AG04450 (cell line): ENCODE measurements around the gene LAMC1. TPM values are rescaled to one million over a fixed set of nuclear protein-coding genes. Genes with fewer than 3 reads are reported as not detected.

Source experiments
- CTCF ChIA-PET: fragments of 300-600, 350-600 bp; formaldehyde crosslinking; extraction: SDS; loops from one replicate; lab custom pipeline; 2022; ENCODE audit warnings: antibody characterized with exemption, inconsistent platforms; lab: Charles Lee
- POLR2A ChIA-PET: fragments of 350-600 bp; formaldehyde crosslinking; extraction: SDS; loops from one replicate; lab custom pipeline; 2021; ENCODE audit warnings: antibody characterized with exemption, inconsistent platforms; lab: Yijun Ruan, JAX
- DNase-seq: peaks from one replicate; pipeline ENCODE4 v3.0.0-alpha.2; 2011; ENCODE audit warnings: low read depth, low spot score
- H3K27ac ChIP-seq: one replicate; pipeline ENCODE4 v1.5.1; 2012; ENCODE audit warnings: low read depth, low read length, control low read depth
- H3K27me3 ChIP-seq: one replicate; pipeline ENCODE4 v1.6.0; 2012; ENCODE audit warnings: low read length; ENCODE audit not compliant: control insufficient read depth, insufficient read depth
- H3K4me3 ChIP-seq: 2 replicates; pipeline ENCODE4 v1.5.1; 2011; ENCODE audit warnings: mild to moderate bottlenecking, low read depth, low read length, control low read depth
- H3K9me3 ChIP-seq: 2 replicates; pipeline ENCODE4 v1.5.1; 2012; ENCODE audit warnings: low read length; ENCODE audit not compliant: control insufficient read depth, insufficient read depth
- CTCF ChIP-seq: IDR thresholded peaks from 2 replicates; pipeline ENCODE4 v1.5.1; 2011; ENCODE audit warnings: low read depth, low read length, control low read depth, inconsistent platforms
- polyA plus RNA-seq: library from polyadenylated mRNA; depleted of rRNA; stranded (reverse); fragments of >200 nt; gene quantifications from 2 replicates; pipeline ENCODE4 v1.2.3, GENCODE V29; 2011

LAMC1 gene
- polyA plus RNA-seq, 1 experiment: 348 TPM

DNA sequence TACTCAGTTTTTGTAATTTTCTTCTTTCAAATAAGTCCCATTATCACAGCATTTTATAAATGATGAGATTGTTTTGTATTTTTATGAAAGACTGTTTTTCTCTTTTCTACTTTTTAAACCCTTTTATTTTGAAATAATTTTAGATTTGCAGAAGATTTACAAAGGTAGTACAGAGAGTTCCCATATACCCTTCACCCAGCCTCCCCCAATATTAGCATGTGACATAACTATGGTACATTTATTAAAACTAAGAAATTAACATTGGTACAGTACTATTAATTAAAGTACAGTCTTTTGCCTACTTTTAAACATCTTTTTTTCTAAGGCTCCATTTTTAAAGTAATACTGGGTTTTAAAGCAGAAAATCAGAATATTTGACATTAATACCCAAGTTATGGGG is 127.2 kb downstream of the LAMC1 start:
- Histone ChIP-seq H3K27ac (no peak overlapping the region), H3K9me3 (no peaks in the 10 kb centered on the region), H3K4me3 (no peak overlapping the region), H3K27me3 (no peaks in the 10 kb centered on the region)
- CTCF ChIA-PET: interaction anchor here (0.7 kb wide), 1 partner anchor 867 kb away, joined by 3 read pairs; no protein-coding TSS in a partner anchor
- no peak for TF ChIP-seq CTCF
- DNase-seq: no peak
- POLR2A ChIA-PET: interaction anchor here (0.6 kb wide), 1 partner anchor 122 kb away, joined by 5 read pairs; no protein-coding TSS in a partner anchor

DNA sequence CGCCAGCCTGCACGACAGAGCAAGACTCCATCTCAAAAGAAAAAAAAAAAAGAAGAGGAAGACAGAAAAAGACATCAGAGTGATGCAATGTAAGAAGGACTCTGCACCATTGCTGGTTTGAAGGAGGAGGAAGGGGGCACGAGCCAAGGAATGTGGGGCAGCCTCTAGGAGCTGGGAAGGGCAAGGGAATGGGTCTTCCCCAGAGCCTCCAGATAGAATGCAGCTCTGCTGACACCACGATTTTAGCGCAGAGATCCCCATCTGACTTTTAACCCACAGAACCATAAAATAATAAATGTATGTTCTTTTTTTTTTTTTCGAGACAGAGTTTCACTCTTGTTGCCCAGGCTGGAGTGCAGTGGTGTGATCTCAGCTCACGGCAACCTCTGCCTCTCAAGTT is 129.0 kb downstream of the LAMC1 start:
- POLR2A ChIA-PET: interaction anchor here (0.7 kb wide), 1 partner anchor 108 kb away, joined by 5 read pairs; no protein-coding TSS in a partner anchor
- TF ChIP-seq CTCF: no peak
- CTCF ChIA-PET: interaction anchor here (1.1 to 1.3 kb wide), 2 partner anchors 83 to 190 kb away, joined by 3 to 6 read pairs; no protein-coding TSS in a partner anchor
- no peak for DNase-seq
- Histone ChIP-seq H3K4me3 (no peak overlapping the region), H3K27me3 (no peaks in the 10 kb centered on the region), H3K9me3 (no peaks in the 10 kb centered on the region), H3K27ac (no peak overlapping the region)

DNA sequence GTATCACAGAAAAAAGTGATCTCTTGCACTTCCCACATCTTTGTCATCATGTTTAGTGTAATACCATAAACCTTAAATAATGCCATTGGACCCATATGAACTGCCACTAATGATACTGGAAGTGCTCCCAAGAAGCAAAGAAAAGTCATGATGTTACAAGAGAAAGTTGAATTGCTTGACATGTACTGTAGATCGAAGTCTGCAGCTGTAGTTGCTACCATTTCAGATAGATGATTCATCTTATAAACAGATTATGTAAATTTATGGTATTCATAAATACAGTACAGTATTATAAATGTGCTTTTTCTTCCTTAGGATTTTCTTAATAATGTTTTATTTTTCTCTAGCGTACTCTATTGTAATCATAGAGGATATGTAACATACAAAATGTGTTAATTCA is 132.7 kb downstream of the LAMC1 start:
- Histone ChIP-seq H3K9me3 (peaks cover 3% of the 10 kb centered on the region; the same call in 1 of the 2 replicates), H3K4me3 (no peak overlapping the region), H3K27ac (no peak overlapping the region), H3K27me3 (no peaks in the 10 kb centered on the region)
- POLR2A ChIA-PET: no interaction called here
- no peak for TF ChIP-seq CTCF
- CTCF ChIA-PET: interaction anchor here (0.6 kb wide), 1 partner anchor 165 kb away, joined by 3 read pairs; no protein-coding TSS in a partner anchor
- no peak for DNase-seq

- Histone ChIP-seq H3K4me3 (no peak overlapping the region), H3K27ac (no peak overlapping the region), H3K9me3 (peaks cover 3% of the 10 kb centered on the region; the same call in 1 of the 2 replicates), H3K27me3 (no peaks in the 10 kb centered on the region)
- no peak for TF ChIP-seq CTCF
- ChIA-PET CTCF (interaction anchor here (0.6 kb wide), 1 partner anchor 448 kb away, joined by 3 read pairs; no protein-coding TSS in a partner anchor), POLR2A (no interaction called here)
- no peak for DNase-seq
Measured at GRCh38 chr1:183159960-183160359, 136.7 kb downstream of the LAMC1 start.

DNA sequence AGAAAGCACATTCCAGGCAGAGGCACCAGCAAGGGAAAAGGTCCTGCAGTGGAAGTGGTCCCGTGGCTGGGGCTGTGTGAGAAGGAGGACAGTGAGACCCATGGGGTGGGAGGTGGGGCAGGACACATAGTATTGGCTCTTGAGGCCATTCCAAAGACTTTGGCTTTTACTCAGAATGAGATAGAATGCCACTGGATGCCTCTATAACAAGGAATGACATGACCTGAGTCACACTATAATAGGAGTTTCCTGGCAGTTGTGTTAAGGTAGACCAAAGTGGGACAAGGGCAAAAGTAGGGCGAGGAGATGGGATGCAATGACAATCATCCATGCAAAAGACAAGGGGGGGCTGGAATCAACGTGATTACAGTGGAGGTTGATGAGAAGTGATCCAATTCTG is 138.2 kb downstream of the LAMC1 start:
- no peak for TF ChIP-seq CTCF
- POLR2A ChIA-PET: no interaction called here
- H3K27ac ChIP-seq: no peak overlapping the region
- CTCF ChIA-PET: no interaction called here
- peaks cover 3% of the 10 kb centered on the region; the same call in 1 of the 2 replicates for H3K9me3 ChIP-seq
- DNase-seq: no peak
- no peaks in the 10 kb centered on the region for H3K27me3 ChIP-seq
- no peak overlapping the region for H3K4me3 ChIP-seq
